HepG2 (cell line): ENCODE data around the gene ATPAF1. TPM values are rescaled to one million over a fixed set of nuclear protein-coding genes. Genes with fewer than 3 reads are reported as not detected.

Experiments
- DNMT1 ChIP-seq: sonication (generic); formaldehyde crosslinking; IDR thresholded peaks from 2 replicates; pipeline ENCODE4 v1.5.1; 2020; ENCODE audit warnings: mild to moderate bottlenecking, missing genetic modification reagents
- ETV5 ChIP-seq: IDR thresholded peaks from 2 replicates; pipeline ENCODE4 v1.6.1; 2018; ENCODE audit warnings: missing biosample characterization, missing genetic modification reagents, inconsistent platforms, borderline replicate concordance
- FOXC1 ChIP-seq: sonication (generic); formaldehyde crosslinking; IDR thresholded peaks from 2 replicates; pipeline ENCODE4 v1.8.0; 2022; ENCODE audit warnings: mild to moderate bottlenecking, missing genetic modification reagents, borderline replicate concordance
- FOXK1 ChIP-seq: sonication (generic); formaldehyde crosslinking; IDR thresholded peaks from 2 replicates; pipeline ENCODE4 v1.4.0; 2020; ENCODE audit warnings: low read depth, missing genetic modification reagents, borderline replicate concordance
- HCFC1 ChIP-seq: fragments of 150-350 bp; IDR thresholded peaks from 2 replicates; pipeline ENCODE4 v1.6.1; 2014; ENCODE audit warnings: low read depth, low read length
- MTA3 ChIP-seq: sonication (generic); formaldehyde crosslinking; IDR thresholded peaks from 2 replicates; pipeline ENCODE4 v1.4.0; 2020; ENCODE audit warnings: missing genetic modification reagents
- PRMT3 ChIP-seq: sonication (generic); formaldehyde crosslinking; IDR thresholded peaks from 2 replicates; pipeline ENCODE4 v1.8.1; 2022; ENCODE audit warnings: low read depth, mild to moderate bottlenecking, moderate library complexity, missing genetic modification reagents, borderline replicate concordance
- ZNF224 ChIP-seq: sonication (generic); formaldehyde crosslinking; IDR thresholded peaks from 2 replicates; pipeline ENCODE4 v1.5.0; 2020; ENCODE audit warnings: mild to moderate bottlenecking, missing genetic modification reagents
- ZNF33A ChIP-seq: sonication (generic); formaldehyde crosslinking; IDR thresholded peaks from 2 replicates; pipeline ENCODE4 v1.5.1; 2020; ENCODE audit warnings: missing genetic modification reagents, mild to moderate bottlenecking, moderate library complexity, borderline replicate concordance
- ZNF607 ChIP-seq: sonication (generic); formaldehyde crosslinking; IDR thresholded peaks from 2 replicates; pipeline ENCODE4 v1.5.1; 2020; ENCODE audit warnings: missing genetic modification reagents, mild to moderate bottlenecking, borderline replicate concordance
- ZNF776 ChIP-seq: sonication (generic); formaldehyde crosslinking; IDR thresholded peaks from 2 replicates; pipeline ENCODE4 v1.4.0; 2020; ENCODE audit warnings: mild to moderate bottlenecking, missing genetic modification reagents
- ZNF790 ChIP-seq: sonication (generic); formaldehyde crosslinking; IDR thresholded peaks from 2 replicates; pipeline ENCODE4 v1.8.0; 2022; ENCODE audit warnings: missing genetic modification reagents, mild to moderate bottlenecking, borderline replicate concordance
- polyA plus RNA-seq, 8 experiments: library from polyadenylated mRNA; depleted of rRNA in 3 of 8; stranded (reverse) in 7 of 8; unstranded in 1 of 8; fragments of >200 nt; fragmentation: Illumina TruSeq in 4 of 8; extraction: Trizol in 4 of 8; gene quantifications; 2 replicates each; pipeline versions ENCODE4 v1.2.1 to v1.2.3, GENCODE V29; 2011 to 2016; ENCODE audit warnings: low read depth in 4 of 8, missing spikeins in 1 of 8, mixed read lengths in 1 of 8; ENCODE audit not compliant: insufficient read depth in 1 of 8
- total RNA-seq, 5 experiments: library from RNA; depleted of rRNA; stranded (reverse); fragments of >200 nt; fragmentation: Illumina TruSeq; extraction: Trizol; gene quantifications; 2 replicates each; pipeline ENCODE4 v1.2.3, GENCODE V29; 2016; ENCODE audit warnings: low read depth in 1 of 5
- TF ChIP-seq, protein P1 (sequence below): sonication (generic); formaldehyde crosslinking; IDR thresholded peaks from 2 replicates; pipeline ENCODE4 v1.5.0; 2020; ENCODE audit warnings: mild to moderate bottlenecking, missing genetic modification reagents
- TF ChIP-seq, protein P2 (sequence below), 2 experiments: sonication (generic) in 1 of 2; formaldehyde crosslinking in 1 of 2; IDR thresholded peaks; 2 replicates each; pipeline versions ENCODE4 v1.4.0 to v1.6.1; 2018 to 2020; ENCODE audit warnings: missing genetic modification reagents in 2 of 2, borderline replicate concordance in 1 of 2, low read depth in 1 of 2, mild to moderate bottlenecking in 1 of 2, missing biosample characterization in 1 of 2
- TF ChIP-seq, protein P3 (sequence below): sonication (generic); formaldehyde crosslinking; IDR thresholded peaks from 2 replicates; pipeline ENCODE4 v1.5.0; 2020; ENCODE audit warnings: missing genetic modification reagents
- TF ChIP-seq, protein P4 (sequence below): sonication (generic); formaldehyde crosslinking; IDR thresholded peaks from 2 replicates; pipeline ENCODE4 v1.4.0; 2020; ENCODE audit warnings: missing genetic modification reagents
- TF ChIP-seq, protein P5 (sequence below): sonication (generic); formaldehyde crosslinking; conservative IDR thresholded peaks from 2 replicates; pipeline ENCODE4 v1.8.0; 2022; ENCODE audit warnings: mild to moderate bottlenecking, moderate library complexity, missing genetic modification reagents

ATPAF1 gene
- total and polyA plus RNA-seq, 2 of the 13 experiments (the other 11 are each of a cell fraction or from before 2014, with no cell fraction given) = 66.6 to 76.7 TPM

DNA sequence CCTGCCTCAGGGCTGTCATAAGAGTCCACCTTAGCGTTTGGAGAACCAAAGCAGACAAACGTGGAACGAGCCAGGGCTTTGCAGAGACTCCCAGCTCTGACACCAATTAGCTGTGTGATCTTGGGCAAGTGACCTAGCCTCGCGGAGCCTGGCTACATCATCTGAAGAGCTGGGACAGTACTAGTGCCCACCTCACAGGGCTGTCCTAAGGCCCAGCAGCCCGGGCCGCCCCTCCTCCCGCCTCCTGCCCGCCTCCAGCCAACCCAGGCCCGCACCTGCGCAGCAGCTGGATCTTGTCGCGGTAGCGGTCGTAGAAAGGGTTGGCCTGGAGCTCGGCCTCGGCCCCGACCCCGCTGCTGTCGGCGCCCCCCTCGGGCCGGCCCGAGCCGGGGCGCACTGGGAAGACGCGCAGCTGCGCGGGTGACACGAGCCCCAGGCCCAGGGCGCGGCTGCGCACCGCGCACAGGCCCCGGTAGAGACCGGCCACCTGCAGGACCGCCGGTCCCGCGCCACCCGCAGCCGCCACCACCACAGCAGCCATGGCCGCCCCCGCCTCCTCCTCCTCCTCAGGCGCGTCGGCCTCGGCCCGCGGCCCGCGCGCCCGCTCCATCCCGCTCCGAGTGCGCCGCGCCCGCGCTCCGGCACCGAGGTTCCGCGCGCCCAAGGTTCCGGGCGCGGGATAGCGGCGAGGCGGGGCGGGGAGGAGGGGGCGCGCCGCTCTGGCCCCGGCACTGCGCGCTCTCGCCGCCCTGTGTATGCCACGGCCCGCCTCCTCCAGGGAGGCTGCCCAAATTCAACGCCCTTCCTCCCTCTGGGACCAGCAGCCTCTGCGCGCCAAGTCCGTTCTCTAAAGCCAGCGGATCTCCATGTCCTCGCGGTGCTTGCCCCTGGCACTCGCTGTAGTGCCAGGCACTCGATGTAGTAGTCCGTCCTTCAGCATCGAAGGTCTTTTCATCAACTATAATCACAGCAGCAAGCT, at the start of gene ATPAF1 (continued):
- TF ChIP-seq, protein P1, sequence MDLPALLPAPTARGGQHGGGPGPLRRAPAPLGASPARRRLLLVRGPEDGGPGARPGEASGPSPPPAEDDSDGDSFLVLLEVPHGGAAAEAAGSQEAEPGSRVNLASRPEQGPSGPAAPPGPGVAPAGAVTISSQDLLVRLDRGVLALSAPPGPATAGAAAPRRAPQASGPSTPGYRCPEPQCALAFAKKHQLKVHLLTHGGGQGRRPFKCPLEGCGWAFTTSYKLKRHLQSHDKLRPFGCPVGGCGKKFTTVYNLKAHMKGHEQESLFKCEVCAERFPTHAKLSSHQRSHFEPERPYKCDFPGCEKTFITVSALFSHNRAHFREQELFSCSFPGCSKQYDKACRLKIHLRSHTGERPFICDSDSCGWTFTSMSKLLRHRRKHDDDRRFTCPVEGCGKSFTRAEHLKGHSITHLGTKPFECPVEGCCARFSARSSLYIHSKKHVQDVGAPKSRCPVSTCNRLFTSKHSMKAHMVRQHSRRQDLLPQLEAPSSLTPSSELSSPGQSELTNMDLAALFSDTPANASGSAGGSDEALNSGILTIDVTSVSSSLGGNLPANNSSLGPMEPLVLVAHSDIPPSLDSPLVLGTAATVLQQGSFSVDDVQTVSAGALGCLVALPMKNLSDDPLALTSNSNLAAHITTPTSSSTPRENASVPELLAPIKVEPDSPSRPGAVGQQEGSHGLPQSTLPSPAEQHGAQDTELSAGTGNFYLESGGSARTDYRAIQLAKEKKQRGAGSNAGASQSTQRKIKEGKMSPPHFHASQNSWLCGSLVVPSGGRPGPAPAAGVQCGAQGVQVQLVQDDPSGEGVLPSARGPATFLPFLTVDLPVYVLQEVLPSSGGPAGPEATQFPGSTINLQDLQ (CRISPR knock-in tag) = 0 out of 2 replicates have a peak, but pooled peaks have one; percentile 22
- TF ChIP-seq, protein P2, sequence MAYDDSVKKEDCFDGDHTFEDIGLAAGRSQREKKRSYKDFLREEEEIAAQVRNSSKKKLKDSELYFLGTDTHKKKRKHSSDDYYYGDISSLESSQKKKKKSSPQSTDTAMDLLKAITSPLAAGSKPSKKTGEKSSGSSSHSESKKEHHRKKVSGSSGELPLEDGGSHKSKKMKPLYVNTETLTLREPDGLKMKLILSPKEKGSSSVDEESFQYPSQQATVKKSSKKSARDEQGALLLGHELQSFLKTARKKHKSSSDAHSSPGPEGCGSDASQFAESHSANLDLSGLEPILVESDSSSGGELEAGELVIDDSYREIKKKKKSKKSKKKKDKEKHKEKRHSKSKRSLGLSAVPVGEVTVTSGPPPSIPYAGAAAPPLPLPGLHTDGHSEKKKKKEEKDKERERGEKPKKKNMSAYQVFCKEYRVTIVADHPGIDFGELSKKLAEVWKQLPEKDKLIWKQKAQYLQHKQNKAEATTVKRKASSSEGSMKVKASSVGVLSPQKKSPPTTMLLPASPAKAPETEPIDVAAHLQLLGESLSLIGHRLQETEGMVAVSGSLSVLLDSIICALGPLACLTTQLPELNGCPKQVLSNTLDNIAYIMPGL (CRISPR knock-in tag; IDR thresholded peaks at IDR 0.05; ENCODE audit: borderline replicate concordance in 1 of 2, low read depth in 1 of 2) = 0 out of 4 replicates have a peak, but pooled peaks of 1 of the 2 experiments have one; percentile 44
- TF ChIP-seq ETV5 (no peak), PRMT3 (peak; percentile 65; the same call in 1 of the 2 replicates), ZNF33A (CRISPR knock-in tag) (no peak), MTA3 (CRISPR knock-in tag) (no peak), ZNF790 (CRISPR knock-in tag) (peak; percentile 81; the same call in 1 of the 2 replicates), FOXK1 (CRISPR knock-in tag) (no peak), ZNF776 (CRISPR knock-in tag) (no peak), HCFC1 (peak; percentile 45; the same call in 1 of the 2 replicates), ZNF607 (no peak), DNMT1 (peak; percentile 77; the same call in 1 of the 2 replicates), ZNF224 (CRISPR knock-in tag) (0 out of 2 replicates have a peak, but pooled peaks have one; percentile 39), FOXC1 (CRISPR knock-in tag) (0 out of 2 replicates have a peak, but pooled peaks have one; percentile 18)
- TF ChIP-seq, protein P3, sequence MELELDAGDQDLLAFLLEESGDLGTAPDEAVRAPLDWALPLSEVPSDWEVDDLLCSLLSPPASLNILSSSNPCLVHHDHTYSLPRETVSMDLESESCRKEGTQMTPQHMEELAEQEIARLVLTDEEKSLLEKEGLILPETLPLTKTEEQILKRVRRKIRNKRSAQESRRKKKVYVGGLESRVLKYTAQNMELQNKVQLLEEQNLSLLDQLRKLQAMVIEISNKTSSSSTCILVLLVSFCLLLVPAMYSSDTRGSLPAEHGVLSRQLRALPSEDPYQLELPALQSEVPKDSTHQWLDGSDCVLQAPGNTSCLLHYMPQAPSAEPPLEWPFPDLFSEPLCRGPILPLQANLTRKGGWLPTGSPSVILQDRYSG (CRISPR knock-in tag) = no peak
- TF ChIP-seq, protein P4, sequence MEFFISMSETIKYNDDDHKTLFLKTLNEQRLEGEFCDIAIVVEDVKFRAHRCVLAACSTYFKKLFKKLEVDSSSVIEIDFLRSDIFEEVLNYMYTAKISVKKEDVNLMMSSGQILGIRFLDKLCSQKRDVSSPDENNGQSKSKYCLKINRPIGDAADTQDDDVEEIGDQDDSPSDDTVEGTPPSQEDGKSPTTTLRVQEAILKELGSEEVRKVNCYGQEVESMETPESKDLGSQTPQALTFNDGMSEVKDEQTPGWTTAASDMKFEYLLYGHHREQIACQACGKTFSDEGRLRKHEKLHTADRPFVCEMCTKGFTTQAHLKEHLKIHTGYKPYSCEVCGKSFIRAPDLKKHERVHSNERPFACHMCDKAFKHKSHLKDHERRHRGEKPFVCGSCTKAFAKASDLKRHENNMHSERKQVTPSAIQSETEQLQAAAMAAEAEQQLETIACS (CRISPR knock-in tag) = peak; percentile 85
- TF ChIP-seq, protein P5, sequence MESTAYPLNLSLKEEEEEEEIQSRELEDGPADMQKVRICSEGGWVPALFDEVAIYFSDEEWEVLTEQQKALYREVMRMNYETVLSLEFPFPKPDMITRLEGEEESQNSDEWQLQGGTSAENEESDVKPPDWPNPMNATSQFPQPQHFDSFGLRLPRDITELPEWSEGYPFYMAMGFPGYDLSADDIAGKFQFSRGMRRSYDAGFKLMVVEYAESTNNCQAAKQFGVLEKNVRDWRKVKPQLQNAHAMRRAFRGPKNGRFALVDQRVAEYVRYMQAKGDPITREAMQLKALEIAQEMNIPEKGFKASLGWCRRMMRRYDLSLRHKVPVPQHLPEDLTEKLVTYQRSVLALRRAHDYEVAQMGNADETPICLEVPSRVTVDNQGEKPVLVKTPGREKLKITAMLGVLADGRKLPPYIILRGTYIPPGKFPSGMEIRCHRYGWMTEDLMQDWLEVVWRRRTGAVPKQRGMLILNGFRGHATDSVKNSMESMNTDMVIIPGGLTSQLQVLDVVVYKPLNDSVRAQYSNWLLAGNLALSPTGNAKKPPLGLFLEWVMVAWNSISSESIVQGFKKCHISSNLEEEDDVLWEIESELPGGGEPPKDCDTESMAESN (CRISPR knock-in tag) = no peak
